ENCODE measurements around the gene WWP2.

WWP2 gene

GRCh38 chr16:69925311-69925710 is 163.2 kb downstream of the WWP2 start:
- TF ChIP-seq CTCF (IDR thresholded peaks at IDR 0.05; ENCODE audit: insufficient read depth, low read depth, low read length, missing control alignments): no peak
- no peak overlapping the region for H3K4me3 ChIP-seq (ENCODE audit: low read length)
- no peak for DNase-seq (ENCODE audit: low read depth)

- TF ChIP-seq CTCF (IDR thresholded peaks at IDR 0.05; ENCODE audit: insufficient read depth, low read depth, low read length, missing control alignments): no peak
- no peak for DNase-seq (ENCODE audit: low read depth)
- H3K4me3 ChIP-seq (ENCODE audit: low read length): no peak overlapping the region
Observed at GRCh38 chr16:69926241-69926640, 164.1 kb downstream of the WWP2 start.

GRCh38 chr16:69927056-69927757 is 165.1 kb downstream of the WWP2 start:
- DNase-seq (ENCODE audit: low read depth): no peak
- no peak for TF ChIP-seq CTCF (IDR thresholded peaks at IDR 0.05; ENCODE audit: insufficient read depth, low read depth, low read length, missing control alignments)
- no peak overlapping the region for H3K4me3 ChIP-seq (ENCODE audit: low read length)

- DNase-seq (ENCODE audit: low read depth): no peak
Observed at GRCh38 chr16:69928856-69929400, 166.8 kb downstream of the WWP2 start.

GRCh38 chr16:69929480-69929879 is 167.3 kb downstream of the WWP2 start:
- TF ChIP-seq CTCF (IDR thresholded peaks at IDR 0.05; ENCODE audit: insufficient read depth, low read depth, low read length, missing control alignments): no peak
- H3K4me3 ChIP-seq (ENCODE audit: low read length): no peak overlapping the region
- no peak for DNase-seq (ENCODE audit: low read depth)

More at GRCh38 chr16:69928856-69929400, 166.8 kb downstream of the WWP2 start:
- H3K4me3 ChIP-seq (ENCODE audit: low read length): no peak overlapping the region
- TF ChIP-seq CTCF (IDR thresholded peaks at IDR 0.05; ENCODE audit: insufficient read depth, low read depth, low read length, missing control alignments): no peak

GRCh38 chr16:69930117-69930776 is 168.1 kb downstream of the WWP2 start:
- no peak overlapping the region for H3K4me3 ChIP-seq (ENCODE audit: low read length)
- peak; percentile 66 for TF ChIP-seq CTCF (IDR thresholded peaks at IDR 0.05; ENCODE audit: insufficient read depth, low read depth, low read length, missing control alignments)
- DNase-seq (ENCODE audit: low read depth): peak; percentile 59
